ENCODE measurements around the gene TRABD2B. TPM values are rescaled to one million over a fixed set of nuclear protein-coding genes. Genes with fewer than 3 reads are reported as not detected.

Gene TRABD2B
- total RNA-seq, 1 experiment from 2014 or later, result 0.05 TPM

DNA sequence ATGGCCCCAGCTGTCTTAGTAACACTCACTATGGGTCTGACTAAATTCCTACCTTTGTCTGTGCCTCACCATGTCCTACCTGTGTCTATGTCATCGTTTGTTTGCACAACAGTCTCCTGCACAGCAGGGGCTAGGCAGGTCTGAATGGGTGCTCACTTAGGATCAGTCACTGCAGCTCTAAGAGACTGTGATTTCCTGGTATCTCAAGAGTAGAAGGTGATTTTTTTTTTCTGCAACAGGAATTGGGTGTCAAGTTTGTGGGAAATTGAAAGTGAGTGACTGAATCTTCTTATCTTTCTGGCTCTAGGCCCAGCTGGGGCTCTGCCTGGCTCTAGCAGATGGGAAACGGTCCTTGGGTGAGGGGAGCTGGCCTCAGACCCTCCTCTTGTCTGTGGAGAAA is 46.4 kb upstream of the TRABD2B start:
- ChIA-PET RAD21 (ENCODE audit: low non-redundant PET in 1 of 2, low total read pairs in 2 of 2, uncharacterized antibody in 2 of 2, unreplicated experiment in 2 of 2) (no interaction called here), CTCF (no interaction called here), POLR2A (no interaction called here)
- intact Hi-C loops (cut with micrococcal nuclease), result no loop called here
- Histone ChIP-seq H3K9ac (ENCODE audit: low read length) (no peak overlapping the region), H3K27me3 (ENCODE audit: insufficient read depth, low read length) (peaks cover 14% of the 10 kb centered on the region), H3K79me2 (ENCODE audit: insufficient read depth, low read length) (no peaks in the 10 kb centered on the region), H3K27ac (ENCODE audit: low read depth, low read length) (no peak overlapping the region), H2AFZ (ENCODE audit: low read depth, low read length, poor library complexity, severe bottlenecking) (no peak overlapping the region), H3K4me2 (ENCODE audit: low read length) (no peak overlapping the region), H3K9me3 (ENCODE audit: control insufficient read depth in 1 of 2, insufficient read depth in 1 of 2, low read depth in 1 of 2, low read length in 2 of 2) (no peaks in the 10 kb centered on the region), H3K9me2 (ENCODE audit: insufficient read depth) (no peaks in the 10 kb centered on the region), H3K4me1 (ENCODE audit: control insufficient read depth in 1 of 2, insufficient read depth in 2 of 2, low read length in 2 of 2) (peaks cover 0 to 22% of the 10 kb centered on the region in 2 experiments; a peak in 3 of 4 replicates), H3K4me3 (replicated peaks in 1 of 2; ENCODE audit: low read depth in 1 of 2, low read length in 2 of 2) (no peak overlapping the region), H4K20me1 (ENCODE audit: insufficient read depth) (no peaks in the 10 kb centered on the region), H3K36me3 (ENCODE audit: control insufficient read depth in 1 of 2, insufficient read depth in 2 of 2, low read length in 2 of 2) (no peaks in the 10 kb centered on the region)
- no peak for ATAC-seq
- BruUV-seq (replicated peaks), result no TSS peak
- no peak for TF ChIP-seq POLR2A (IDR thresholded peaks at IDR 0.05; ENCODE audit: borderline replicate concordance, extremely low read depth, insufficient read depth, insufficient read length)
- no peak for DNase-seq (ENCODE audit: low read depth, low spot score)

DNA sequence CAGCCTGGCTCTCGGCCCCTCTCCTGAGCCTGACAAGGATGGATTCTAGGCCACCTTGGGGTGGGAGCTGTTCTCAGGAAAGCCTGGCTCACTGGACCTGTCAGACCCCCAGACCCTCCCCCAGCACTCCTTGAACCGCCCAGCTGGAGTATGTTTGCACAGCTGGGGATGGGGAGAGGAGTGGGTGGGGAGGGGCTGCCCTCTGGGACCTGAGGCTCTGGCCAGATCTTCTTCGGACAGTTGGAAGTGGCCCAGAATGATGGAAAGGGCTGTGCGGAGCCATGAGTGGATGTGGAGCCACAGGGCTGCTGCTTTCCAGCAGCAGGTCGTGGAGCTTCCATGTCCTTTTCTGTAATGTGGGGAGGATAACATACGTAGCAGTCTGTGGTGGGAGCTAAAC is 43.0 kb upstream of the TRABD2B start:
- BruUV-seq (replicated peaks), result no TSS peak
- Histone ChIP-seq H3K4me2 (ENCODE audit: low read length) (no peak overlapping the region), H3K9ac (ENCODE audit: low read length) (no peak overlapping the region), H2AFZ (ENCODE audit: low read depth, low read length, poor library complexity, severe bottlenecking) (no peak overlapping the region), H3K27ac (ENCODE audit: low read depth, low read length) (no peak overlapping the region), H4K20me1 (ENCODE audit: insufficient read depth) (no peaks in the 10 kb centered on the region), H3K9me2 (ENCODE audit: insufficient read depth) (no peaks in the 10 kb centered on the region), H3K4me3 (replicated peaks in 1 of 2; ENCODE audit: low read depth in 1 of 2, low read length in 2 of 2) (no peak overlapping the region), H3K9me3 (ENCODE audit: control insufficient read depth in 1 of 2, insufficient read depth in 1 of 2, low read depth in 1 of 2, low read length in 2 of 2) (no peaks in the 10 kb centered on the region), H3K4me1 (ENCODE audit: control insufficient read depth in 1 of 2, insufficient read depth in 2 of 2, low read length in 2 of 2) (no peaks in the 10 kb centered on the region), H3K27me3 (ENCODE audit: insufficient read depth, low read length) (peaks cover 34% of the 10 kb centered on the region), H3K79me2 (ENCODE audit: insufficient read depth, low read length) (no peaks in the 10 kb centered on the region), H3K36me3 (ENCODE audit: control insufficient read depth in 1 of 2, insufficient read depth in 2 of 2, low read length in 2 of 2) (no peaks in the 10 kb centered on the region)
- CTCF ChIA-PET, result no interaction called here
- no peak for DNase-seq (ENCODE audit: low read depth, low spot score)
- no peak for ATAC-seq
- POLR2A ChIA-PET, result no interaction called here
- intact Hi-C loops (cut with micrococcal nuclease), result no loop called here
- RAD21 ChIA-PET (ENCODE audit: low non-redundant PET in 1 of 2, low total read pairs in 2 of 2, uncharacterized antibody in 2 of 2, unreplicated experiment in 2 of 2), result no interaction called here
- TF ChIP-seq EGR1 (IDR thresholded peaks at IDR 0.05; ENCODE audit: low read depth), result no peak
- TF ChIP-seq, protein P1, sequence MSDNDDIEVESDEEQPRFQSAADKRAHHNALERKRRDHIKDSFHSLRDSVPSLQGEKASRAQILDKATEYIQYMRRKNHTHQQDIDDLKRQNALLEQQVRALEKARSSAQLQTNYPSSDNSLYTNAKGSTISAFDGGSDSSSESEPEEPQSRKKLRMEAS (IDR thresholded peaks at IDR 0.05), result no peak

Data from HCT116 (cell line).